Measurements from ENCODE around the gene TEPSIN. TPM values are rescaled to one million over a fixed set of nuclear protein-coding genes. Genes with fewer than 3 reads are reported as not detected.

TEPSIN gene
- total RNA-seq, 1 experiment from 2014 or later: 29.3 TPM

- DNase-seq: no peak
- no peaks in the 10 kb centered on the region for H3K27me3 ChIP-seq
- no peaks in the 10 kb centered on the region for H3K9me3 ChIP-seq (replicated peaks)
- peaks cover 10% of the 10 kb centered on the region for H3K36me3 ChIP-seq
- peaks cover 7% of the 10 kb centered on the region; the same call in 1 of the 2 replicates for H3K4me1 ChIP-seq
- peak overlapping the region; percentile 91 for H3K4me3 ChIP-seq
- peak overlapping the region; percentile 53 for H3K27ac ChIP-seq
Measured at GRCh38 chr17:81239714-81240555, 1.1 kb upstream of the TEPSIN start.

GRCh38 chr17:81238490-81238814 lies 403 bp downstream of the TEPSIN start:
- H3K27me3 ChIP-seq: no peaks in the 10 kb centered on the region
- DNase-seq: no peak
- H3K9me3 ChIP-seq (replicated peaks): no peaks in the 10 kb centered on the region
- H3K36me3 ChIP-seq: peaks cover 10% of the 10 kb centered on the region
- peaks cover 7% of the 10 kb centered on the region; the same call in 1 of the 2 replicates for H3K4me1 ChIP-seq
- peak overlapping the region; percentile 91 for H3K4me3 ChIP-seq
- H3K27ac ChIP-seq: peak overlapping the region; percentile 34

DNA sequence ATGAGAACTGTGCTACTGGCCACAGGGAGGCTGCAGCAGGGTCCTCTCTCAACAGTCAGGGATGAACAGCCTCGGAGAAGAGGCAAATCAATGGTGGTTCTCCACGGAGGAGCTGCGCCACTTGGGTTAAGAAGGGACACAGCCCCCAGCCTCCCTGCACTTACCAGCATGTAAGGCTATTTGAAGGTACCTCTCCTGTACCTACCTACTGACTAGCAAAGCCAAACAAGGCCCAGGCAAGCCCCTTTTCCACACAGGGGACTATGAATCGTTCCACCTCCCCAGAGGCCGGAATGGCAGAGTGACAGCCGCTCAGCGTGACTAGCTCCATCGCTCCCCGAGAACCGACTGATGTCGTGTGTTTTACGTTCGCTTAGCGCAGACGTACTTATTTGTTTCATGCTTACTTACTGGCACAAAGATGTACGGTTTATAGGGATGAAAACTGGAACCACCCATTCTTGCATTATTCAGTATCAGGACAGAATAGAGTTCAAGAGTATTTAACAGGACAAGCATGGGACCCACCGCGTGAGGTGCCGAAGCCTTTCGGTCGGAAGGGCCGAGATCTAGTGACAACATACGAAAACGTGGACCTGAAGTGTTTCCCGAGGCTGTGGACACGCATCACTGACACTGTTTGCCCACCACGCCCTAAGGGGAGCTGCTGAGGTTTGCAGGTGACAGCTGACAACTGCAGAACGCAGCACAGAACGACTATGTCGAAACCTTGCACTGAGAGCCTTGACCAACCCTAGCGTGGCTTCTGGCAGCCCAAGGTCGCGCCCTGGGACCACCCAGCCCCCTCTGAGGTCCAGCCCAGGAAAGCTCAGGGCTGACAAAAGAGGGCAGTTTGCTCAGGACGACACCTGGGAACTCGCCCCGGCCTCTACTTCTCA lies 1.0 kb downstream of the TEPSIN start:
- peak overlapping the region; percentile 91 for H3K4me3 ChIP-seq
- H3K27me3 ChIP-seq: no peaks in the 10 kb centered on the region
- H3K27ac ChIP-seq: no peak overlapping the region
- peaks cover 7% of the 10 kb centered on the region; the same call in 1 of the 2 replicates for H3K4me1 ChIP-seq
- H3K9me3 ChIP-seq (replicated peaks): no peaks in the 10 kb centered on the region
- no peak for DNase-seq
- H3K36me3 ChIP-seq: peaks cover 12% of the 10 kb centered on the region

GRCh38 chr17:81236784-81237183 lies 2.1 kb downstream of the TEPSIN start:
- H3K27ac ChIP-seq: no peak overlapping the region
- peaks cover 7% of the 10 kb centered on the region; the same call in 1 of the 2 replicates for H3K4me1 ChIP-seq
- H3K27me3 ChIP-seq: no peaks in the 10 kb centered on the region
- DNase-seq: no peak
- H3K4me3 ChIP-seq: no peak overlapping the region
- H3K9me3 ChIP-seq (replicated peaks): no peaks in the 10 kb centered on the region
- peaks cover 13% of the 10 kb centered on the region for H3K36me3 ChIP-seq

GRCh38 chr17:81235822-81236740 lies 2.8 kb downstream of the TEPSIN start:
- no peak for DNase-seq
- Histone ChIP-seq H3K4me3 (no peak overlapping the region), H3K36me3 (peaks cover 15% of the 10 kb centered on the region), H3K4me1 (peaks cover 7% of the 10 kb centered on the region; the same call in 1 of the 2 replicates), H3K9me3 (replicated peaks) (no peaks in the 10 kb centered on the region), H3K27ac (no peak overlapping the region), H3K27me3 (no peaks in the 10 kb centered on the region)

- H3K4me3 ChIP-seq: no peak overlapping the region
- H3K27me3 ChIP-seq: no peaks in the 10 kb centered on the region
- no peaks in the 10 kb centered on the region for H3K9me3 ChIP-seq (replicated peaks)
- no peak for DNase-seq
- peaks cover 7% of the 10 kb centered on the region; the same call in 1 of the 2 replicates for H3K4me1 ChIP-seq
- no peak overlapping the region for H3K27ac ChIP-seq
- H3K36me3 ChIP-seq: peaks cover 20% of the 10 kb centered on the region
Measured at GRCh38 chr17:81234940-81235821, 3.7 kb downstream of the TEPSIN start.

DNA sequence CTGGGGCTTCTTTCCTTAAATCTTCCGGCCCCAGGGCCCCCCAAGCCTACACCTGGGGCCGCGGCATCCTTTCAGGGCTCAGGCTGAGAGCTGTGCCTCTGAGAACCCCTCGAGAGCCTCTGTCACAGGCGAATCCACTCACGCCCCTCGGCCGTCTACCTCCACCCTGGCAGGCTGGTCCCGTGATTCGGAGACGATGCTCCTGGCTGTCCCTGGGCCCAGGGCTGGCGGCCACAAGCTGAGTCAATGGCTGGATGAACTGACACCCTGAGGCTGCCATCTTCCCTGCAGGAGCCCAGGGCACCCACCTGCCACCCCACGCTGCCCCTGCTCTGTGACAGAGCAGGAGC lies 4.4 kb downstream of the TEPSIN start:
- DNase-seq: no peak
- H3K36me3 ChIP-seq: peaks cover 23% of the 10 kb centered on the region
- H3K4me1 ChIP-seq: peaks cover 7% of the 10 kb centered on the region; the same call in 1 of the 2 replicates
- H3K27ac ChIP-seq: no peak overlapping the region
- no peaks in the 10 kb centered on the region for H3K27me3 ChIP-seq
- H3K4me3 ChIP-seq: no peak overlapping the region
- H3K9me3 ChIP-seq (replicated peaks): no peaks in the 10 kb centered on the region

- peaks cover 23% of the 10 kb centered on the region for H3K36me3 ChIP-seq
- H3K9me3 ChIP-seq (replicated peaks): no peaks in the 10 kb centered on the region
- no peak overlapping the region for H3K4me3 ChIP-seq
- H3K27me3 ChIP-seq: no peaks in the 10 kb centered on the region
- peaks cover 7% of the 10 kb centered on the region; the same call in 1 of the 2 replicates for H3K4me1 ChIP-seq
- no peak overlapping the region for H3K27ac ChIP-seq
- no peak for DNase-seq
Measured at GRCh38 chr17:81233811-81234505, 4.9 kb downstream of the TEPSIN start.

- H3K9me3 ChIP-seq (replicated peaks): no peaks in the 10 kb centered on the region
- peaks cover 23% of the 10 kb centered on the region for H3K36me3 ChIP-seq
- H3K4me1 ChIP-seq: peaks cover 7% of the 10 kb centered on the region; the same call in 1 of the 2 replicates
- no peak for DNase-seq
- no peaks in the 10 kb centered on the region for H3K27me3 ChIP-seq
- H3K4me3 ChIP-seq: no peak overlapping the region
- H3K27ac ChIP-seq: no peak overlapping the region
Measured at GRCh38 chr17:81233316-81233715, 5.5 kb downstream of the TEPSIN start.

GRCh38 chr17:81232616-81233241 lies 6.1 kb downstream of the TEPSIN start:
- Histone ChIP-seq H3K9me3 (replicated peaks) (no peaks in the 10 kb centered on the region), H3K4me1 (peaks cover 2% of the 10 kb centered on the region; the same call in 1 of the 2 replicates), H3K27me3 (no peaks in the 10 kb centered on the region), H3K36me3 (peaks cover 23% of the 10 kb centered on the region), H3K27ac (no peak overlapping the region), H3K4me3 (no peak overlapping the region)
- DNase-seq: no peak

- DNase-seq: no peak
- Histone ChIP-seq H3K9me3 (replicated peaks) (no peaks in the 10 kb centered on the region), H3K36me3 (peaks cover 23% of the 10 kb centered on the region), H3K27ac (no peak overlapping the region), H3K4me3 (no peak overlapping the region), H3K27me3 (no peaks in the 10 kb centered on the region), H3K4me1 (no peaks in the 10 kb centered on the region)
Measured at GRCh38 chr17:81231766-81232581, 6.9 kb downstream of the TEPSIN start.

DNA sequence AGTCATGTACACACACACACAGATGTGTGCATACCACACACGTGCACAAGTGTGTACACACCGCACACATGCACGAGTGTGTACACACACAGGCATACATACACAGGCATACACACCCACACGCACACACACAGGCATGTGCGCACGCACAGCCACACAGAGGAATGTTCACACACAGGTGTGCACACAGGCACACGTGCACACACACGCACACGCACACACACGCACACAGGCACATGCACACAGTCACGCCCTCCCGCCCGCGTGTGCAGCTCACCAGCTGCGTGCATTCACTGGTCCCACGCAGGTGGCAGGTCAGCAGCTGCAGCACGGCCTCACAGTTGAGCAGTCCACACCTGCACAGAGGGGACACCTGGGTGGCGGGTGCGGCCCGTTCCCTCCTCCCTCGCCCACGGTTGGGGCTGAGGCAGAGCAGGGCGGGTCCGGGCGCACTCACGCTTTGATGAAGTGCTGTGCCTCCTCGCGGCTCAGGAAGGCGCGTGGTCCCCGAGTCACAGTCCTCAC lies 7.7 kb downstream of the TEPSIN start:
- Histone ChIP-seq H3K27ac (no peak overlapping the region), H3K36me3 (peaks cover 23% of the 10 kb centered on the region), H3K9me3 (replicated peaks) (no peaks in the 10 kb centered on the region), H3K4me3 (no peak overlapping the region), H3K27me3 (no peaks in the 10 kb centered on the region), H3K4me1 (no peaks in the 10 kb centered on the region)
- DNase-seq: no peak

Measured in SJCRH30 (cell line).